A673 (cell line): ENCODE measurements around the gene PPM1E. TPM values are rescaled to one million over a fixed set of nuclear protein-coding genes. Genes with fewer than 3 reads are reported as not detected.

Source experiments
- BruUV-seq: library from RNA; stranded (reverse); fragments of 400-500 nt; replicated peaks from 2 replicates; lab custom pipeline; 2021; lab: Mats Ljungman, UMichigan
- CTCF ChIA-PET: fragments of 300-600 bp; sonication (Branson Sonifier 250); formaldehyde crosslinking; loops from one replicate; lab custom pipeline; 2022; ENCODE audit warnings: antibody characterized with exemption; lab: Charles Lee
- POLR2A ChIA-PET: fragments of 300-600 bp; sonication (Branson Sonifier 250); formaldehyde crosslinking; loops from one replicate; lab custom pipeline; 2022; ENCODE audit warnings: antibody characterized with exemption; ENCODE audit not compliant: low non-redundant PET; lab: Charles Lee
- DNase-seq: peaks from one replicate; pipeline ENCODE4 v3.0.0-alpha.2; 2015; ENCODE audit warnings: low spot score
- H3K27ac ChIP-seq: fragments of 200-600 bp; sonication (generic); 2 replicates; pipeline ENCODE4 v1.5.1; 2016; ENCODE audit warnings: mixed run types, low read depth, mild to moderate bottlenecking, mixed read lengths, antibody characterized with exemption, low read length; ENCODE audit not compliant: poor library complexity, severe bottlenecking
- H3K27me3 ChIP-seq: fragments of 200-600 bp; sonication (generic); replicated peaks from 2 replicates; pipeline ENCODE4 v1.6.1; 2017; ENCODE audit warnings: mixed run types, low read depth, mild to moderate bottlenecking, mixed read lengths, antibody characterized with exemption, low read length; ENCODE audit not compliant: insufficient read depth, poor library complexity
- H3K36me3 ChIP-seq: fragments of 200-600 bp; sonication (generic); 2 replicates; pipeline ENCODE4 v1.6.1; 2016; ENCODE audit warnings: mixed run types, mild to moderate bottlenecking, mixed read lengths, antibody characterized with exemption, low read length; ENCODE audit not compliant: insufficient read depth, poor library complexity, severe bottlenecking
- H3K4me1 ChIP-seq: fragments of 200-600 bp; sonication (generic); 2 replicates; pipeline ENCODE4 v1.6.1; 2017; ENCODE audit warnings: mixed run types, mild to moderate bottlenecking, mixed read lengths, antibody characterized with exemption, low read length; ENCODE audit not compliant: insufficient read depth, poor library complexity, severe bottlenecking
- H3K4me3 ChIP-seq: fragments of 200-600 bp; sonication (generic); 2 replicates; pipeline ENCODE4 v1.5.1; 2016; ENCODE audit warnings: low read depth, mixed run types, mild to moderate bottlenecking, mixed read lengths, low read length; ENCODE audit not compliant: poor library complexity, severe bottlenecking
- H3K9me3 ChIP-seq: fragments of 200-600 bp; sonication (generic); 2 replicates; pipeline ENCODE4 v1.6.1; 2016; ENCODE audit warnings: mixed run types, low read depth, mild to moderate bottlenecking, mixed read lengths, antibody characterized with exemption, low read length; ENCODE audit not compliant: poor library complexity, severe bottlenecking
- EZH2 ChIP-seq: fragments of 200-600 bp; sonication (generic); IDR thresholded peaks from 2 replicates; pipeline ENCODE4 v1.6.1; 2017; ENCODE audit warnings: borderline replicate concordance, low read depth, mild to moderate bottlenecking, mixed read lengths, antibody characterized with exemption, low read length; ENCODE audit not compliant: poor library complexity, severe bottlenecking
- intact Hi-C: fragments of 100-400 bp; cut with micrococcal nuclease; formaldehyde crosslinking; loops from one replicate; pipeline ENCODE4 v1.10.0; 2022; ENCODE audit not compliant: unreplicated experiment
- total RNA-seq: library from RNA; stranded (reverse); gene quantifications from 2 replicates; pipeline ENCODE4 v1.2.3, GENCODE V29; 2021
- TF ChIP-seq, protein P1 (sequence below): fragments of 300-800, 200-600 bp; sonication (generic); conservative IDR thresholded peaks from 2 replicates; pipeline ENCODE4 v1.5.1; 2017; ENCODE audit warnings: low read depth, mild to moderate bottlenecking, antibody characterized with exemption, low read length, moderate library complexity, mixed read lengths

The PPM1E gene
- total RNA-seq, 1 experiment from 2014 or later, result 6.0 TPM

- CTCF ChIA-PET, result no interaction called here
These were observed 134.3 kb downstream of the PPM1E start for GRCh38 chr17:58889928-58890327.

DNA sequence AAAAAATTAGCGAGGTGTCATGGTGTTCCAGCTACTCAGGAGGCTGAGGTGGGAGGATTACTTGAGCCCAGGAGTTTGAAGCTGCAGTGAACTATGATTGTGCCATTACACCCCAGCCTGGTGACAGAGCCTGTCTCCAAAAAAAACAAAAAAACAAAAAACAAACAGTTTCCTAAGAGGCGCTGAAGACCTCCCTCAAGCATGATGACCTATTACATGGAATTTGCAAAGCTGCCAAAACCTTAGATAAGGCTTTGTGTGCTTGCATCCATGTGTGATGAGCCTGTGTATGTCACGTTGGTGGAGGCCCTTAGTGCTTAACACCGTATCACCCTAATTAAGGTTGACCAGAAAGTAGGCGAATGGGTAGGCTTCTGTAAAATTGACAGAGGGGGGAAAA is 143.5 kb downstream of the PPM1E start:
- BruUV-seq, result no TSS peak
- H3K27me3 ChIP-seq, result no peaks in the 10 kb centered on the region
- ChIA-PET CTCF (no interaction called here), POLR2A (no interaction called here)
- peaks cover 4% of the 10 kb centered on the region for H3K9me3 ChIP-seq
- H3K36me3 ChIP-seq, result no peaks in the 10 kb centered on the region
- TF ChIP-seq EZH2, result no peak
- TF ChIP-seq, protein P1, sequence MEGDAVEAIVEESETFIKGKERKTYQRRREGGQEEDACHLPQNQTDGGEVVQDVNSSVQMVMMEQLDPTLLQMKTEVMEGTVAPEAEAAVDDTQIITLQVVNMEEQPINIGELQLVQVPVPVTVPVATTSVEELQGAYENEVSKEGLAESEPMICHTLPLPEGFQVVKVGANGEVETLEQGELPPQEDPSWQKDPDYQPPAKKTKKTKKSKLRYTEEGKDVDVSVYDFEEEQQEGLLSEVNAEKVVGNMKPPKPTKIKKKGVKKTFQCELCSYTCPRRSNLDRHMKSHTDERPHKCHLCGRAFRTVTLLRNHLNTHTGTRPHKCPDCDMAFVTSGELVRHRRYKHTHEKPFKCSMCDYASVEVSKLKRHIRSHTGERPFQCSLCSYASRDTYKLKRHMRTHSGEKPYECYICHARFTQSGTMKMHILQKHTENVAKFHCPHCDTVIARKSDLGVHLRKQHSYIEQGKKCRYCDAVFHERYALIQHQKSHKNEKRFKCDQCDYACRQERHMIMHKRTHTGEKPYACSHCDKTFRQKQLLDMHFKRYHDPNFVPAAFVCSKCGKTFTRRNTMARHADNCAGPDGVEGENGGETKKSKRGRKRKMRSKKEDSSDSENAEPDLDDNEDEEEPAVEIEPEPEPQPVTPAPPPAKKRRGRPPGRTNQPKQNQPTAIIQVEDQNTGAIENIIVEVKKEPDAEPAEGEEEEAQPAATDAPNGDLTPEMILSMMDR, result no peak
- DNase-seq, result no peak
- no peaks in the 10 kb centered on the region for H3K4me1 ChIP-seq
- no peak overlapping the region for H3K27ac ChIP-seq
- intact Hi-C loops, result no loop called here
- no peak overlapping the region for H3K4me3 ChIP-seq

More at GRCh38 chr17:58889928-58890327, 134.3 kb downstream of the PPM1E start:
- Histone ChIP-seq H3K27me3 (no peaks in the 10 kb centered on the region), H3K4me1 (no peaks in the 10 kb centered on the region), H3K36me3 (no peaks in the 10 kb centered on the region), H3K9me3 (no peaks in the 10 kb centered on the region), H3K4me3 (no peak overlapping the region), H3K27ac (no peak overlapping the region)
- DNase-seq, result no peak
- no TSS peak for BruUV-seq
- intact Hi-C loops, result no loop called here
- no peak for TF ChIP-seq EZH2
- TF ChIP-seq, protein P1, result no peak
- POLR2A ChIA-PET, result no interaction called here

DNA sequence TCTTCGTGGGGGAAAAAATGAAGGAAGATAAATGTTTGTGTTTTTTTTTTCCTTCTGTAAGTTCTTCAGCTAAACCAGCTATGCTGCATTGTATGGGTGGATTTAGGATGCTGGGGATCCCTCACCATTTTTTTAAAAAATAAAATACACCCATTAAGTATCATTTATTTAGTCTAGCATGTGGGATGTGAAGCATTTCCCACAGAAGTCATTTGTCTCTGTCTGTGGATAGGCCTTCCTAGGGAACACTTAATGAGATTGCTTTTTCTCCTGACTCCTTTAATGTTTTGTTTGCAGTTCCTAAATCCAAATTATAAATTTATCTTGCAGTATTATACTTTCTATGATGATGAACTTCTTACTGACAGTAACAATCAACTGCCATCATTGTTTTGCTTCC is 146.7 kb downstream of the PPM1E start:
- Histone ChIP-seq H3K4me3 (no peak overlapping the region), H3K36me3 (no peaks in the 10 kb centered on the region), H3K27me3 (no peaks in the 10 kb centered on the region), H3K27ac (no peak overlapping the region), H3K9me3 (peaks cover 9% of the 10 kb centered on the region), H3K4me1 (no peaks in the 10 kb centered on the region)
- no TSS peak for BruUV-seq
- DNase-seq, result no peak
- TF ChIP-seq, protein P1, result no peak
- no peak for TF ChIP-seq EZH2
- intact Hi-C loops, result no loop called here
- POLR2A ChIA-PET, result no interaction called here
- CTCF ChIA-PET, result no interaction called here
